Measurements from ENCODE around the gene CEACAM3.

Gene CEACAM3

GRCh38 chr19:41815301-41815700, 18.9 kb downstream of the CEACAM3 start:
- Histone ChIP-seq H2AFZ (ENCODE audit: low read length) (no peak overlapping the region), H3K36me3 (replicated peaks in 1 of 2; ENCODE audit: control insufficient read depth in 2 of 2, insufficient read depth in 2 of 2, low read length in 2 of 2) (no peaks in the 10 kb centered on the region), H2BK15ac (ENCODE audit: low read length) (no peak overlapping the region), H3K14ac (ENCODE audit: low read length) (no peak overlapping the region), H3K18ac (ENCODE audit: low read length) (no peak overlapping the region), H3K79me1 (ENCODE audit: low read depth, low read length) (no peaks in the 10 kb centered on the region), H3K9ac (ENCODE audit: low read depth, low read length, poor library complexity) (no peak overlapping the region), H3K4me1 (ENCODE audit: control insufficient read depth in 2 of 2, insufficient read depth in 1 of 2, low read depth in 1 of 2, low read length in 2 of 2) (no peaks in the 10 kb centered on the region), H3K27ac (replicated peaks; ENCODE audit: low read length) (no peak overlapping the region), H3K4ac (ENCODE audit: low read length) (no peak overlapping the region), H3K4me3 (ENCODE audit: low read length in 2 of 2) (no peak overlapping the region), H2AK5ac (ENCODE audit: low read depth, low read length) (no peak overlapping the region), H3K27me3 (ENCODE audit: control insufficient read depth in 3 of 3, insufficient read depth in 3 of 3, low read depth in 1 of 3, low read length in 3 of 3) (peaks cover 0 to 10% (median 0%) of the 10 kb centered on the region in 3 experiments), H2BK5ac (ENCODE audit: low read length) (no peak overlapping the region), H2BK12ac (ENCODE audit: low read length) (no peak overlapping the region), H3K9me3 (replicated peaks in 1 of 2; ENCODE audit: control insufficient read depth in 2 of 2, insufficient read depth in 1 of 2, low read depth in 1 of 2, low read length in 2 of 2) (no peaks in the 10 kb centered on the region), H3K4me2 (ENCODE audit: insufficient read depth, low read length, poor library complexity, severe bottlenecking) (no peak overlapping the region), H3K23ac (ENCODE audit: low read depth, low read length, poor library complexity) (no peak overlapping the region), H4K91ac (ENCODE audit: low read depth, low read length, poor library complexity) (no peak overlapping the region), H2BK120ac (ENCODE audit: low read depth, low read length) (no peak overlapping the region), H4K8ac (ENCODE audit: low read depth, low read length) (no peak overlapping the region)
- no CpG with 5 or more reads among the region's 4 CpGs for WGBS, 2 donors (ENCODE audit: extremely low coverage in 2 of 2, insufficient read length in 2 of 2, insufficient replicate concordance in 1 of 2)
- no peak for DNase-seq (ENCODE audit: low spot score)

- Histone ChIP-seq H3K23ac (ENCODE audit: low read depth, low read length, poor library complexity) (no peak overlapping the region), H3K36me3 (replicated peaks in 1 of 2; ENCODE audit: control insufficient read depth in 2 of 2, insufficient read depth in 2 of 2, low read length in 2 of 2) (no peaks in the 10 kb centered on the region), H3K9me3 (replicated peaks in 1 of 2; ENCODE audit: control insufficient read depth in 2 of 2, insufficient read depth in 1 of 2, low read depth in 1 of 2, low read length in 2 of 2) (no peaks in the 10 kb centered on the region), H3K4me2 (ENCODE audit: insufficient read depth, low read length, poor library complexity, severe bottlenecking) (no peak overlapping the region), H2BK120ac (ENCODE audit: low read depth, low read length) (no peak overlapping the region), H4K91ac (ENCODE audit: low read depth, low read length, poor library complexity) (no peak overlapping the region), H4K8ac (ENCODE audit: low read depth, low read length) (no peak overlapping the region), H2AK5ac (ENCODE audit: low read depth, low read length) (no peak overlapping the region), H3K27me3 (ENCODE audit: control insufficient read depth in 3 of 3, insufficient read depth in 3 of 3, low read depth in 1 of 3, low read length in 3 of 3) (peaks cover 0 to 5% (median 0%) of the 10 kb centered on the region in 3 experiments), H2BK5ac (ENCODE audit: low read length) (no peak overlapping the region), H2BK15ac (ENCODE audit: low read length) (no peak overlapping the region), H2BK12ac (ENCODE audit: low read length) (no peak overlapping the region), H3K4me1 (ENCODE audit: control insufficient read depth in 2 of 2, insufficient read depth in 1 of 2, low read depth in 1 of 2, low read length in 2 of 2) (no peaks in the 10 kb centered on the region), H3K27ac (replicated peaks; ENCODE audit: low read length) (no peak overlapping the region), H3K9ac (ENCODE audit: low read depth, low read length, poor library complexity) (no peak overlapping the region), H3K18ac (ENCODE audit: low read length) (no peak overlapping the region), H2AFZ (ENCODE audit: low read length) (no peak overlapping the region), H3K4ac (ENCODE audit: low read length) (no peak overlapping the region), H3K4me3 (ENCODE audit: low read length in 2 of 2) (no peak overlapping the region), H3K14ac (ENCODE audit: low read length) (no peak overlapping the region), H3K79me1 (ENCODE audit: low read depth, low read length) (no peaks in the 10 kb centered on the region)
- no CpG with 5 or more reads among the region's 2 CpGs for WGBS, 2 donors (ENCODE audit: extremely low coverage in 2 of 2, insufficient read length in 2 of 2, insufficient replicate concordance in 1 of 2)
- DNase-seq (ENCODE audit: low spot score) = no peak
Observed at GRCh38 chr19:41816761-41817160, 20.4 kb downstream of the CEACAM3 start.

GRCh38 chr19:41821003-41821735, 24.8 kb downstream of the CEACAM3 start:
- H2BK5ac ChIP-seq (ENCODE audit: low read length) = no peak overlapping the region
- H3K36me3 ChIP-seq (replicated peaks in 1 of 2; ENCODE audit: control insufficient read depth in 2 of 2, insufficient read depth in 2 of 2, low read length in 2 of 2) = no peaks in the 10 kb centered on the region
- H3K79me1 ChIP-seq (ENCODE audit: low read depth, low read length) = no peaks in the 10 kb centered on the region
- H4K91ac ChIP-seq (ENCODE audit: low read depth, low read length, poor library complexity) = no peak overlapping the region
- no peak overlapping the region for H2AFZ ChIP-seq (ENCODE audit: low read length)
- H4K8ac ChIP-seq (ENCODE audit: low read depth, low read length) = no peak overlapping the region
- no peak overlapping the region for H2BK15ac ChIP-seq (ENCODE audit: low read length)
- no peak overlapping the region for H2BK12ac ChIP-seq (ENCODE audit: low read length)
- no peak overlapping the region for H2BK120ac ChIP-seq (ENCODE audit: low read depth, low read length)
- H3K27me3 ChIP-seq (ENCODE audit: control insufficient read depth in 3 of 3, insufficient read depth in 3 of 3, low read depth in 1 of 3, low read length in 3 of 3) = no peaks in the 10 kb centered on the region
- no peak overlapping the region for H3K14ac ChIP-seq (ENCODE audit: low read length)
- no CpG with 5 or more reads among the region's 12 CpGs for WGBS, 2 donors (ENCODE audit: extremely low coverage in 2 of 2, insufficient read length in 2 of 2, insufficient replicate concordance in 1 of 2)
- peak; percentile 41 for DNase-seq (ENCODE audit: low spot score)
- no peak overlapping the region for H3K4me3 ChIP-seq (ENCODE audit: low read length in 2 of 2)
- H3K4me1 ChIP-seq (ENCODE audit: control insufficient read depth in 2 of 2, insufficient read depth in 1 of 2, low read depth in 1 of 2, low read length in 2 of 2) = no peaks in the 10 kb centered on the region
- no peak overlapping the region for H3K4ac ChIP-seq (ENCODE audit: low read length)
- no peak overlapping the region for H3K18ac ChIP-seq (ENCODE audit: low read length)
- no peak overlapping the region for H3K27ac ChIP-seq (replicated peaks; ENCODE audit: low read length)
- peak overlapping the region; percentile 67 for H3K23ac ChIP-seq (ENCODE audit: low read depth, low read length, poor library complexity)
- H3K4me2 ChIP-seq (ENCODE audit: insufficient read depth, low read length, poor library complexity, severe bottlenecking) = no peak overlapping the region
- H3K9me3 ChIP-seq (replicated peaks in 1 of 2; ENCODE audit: control insufficient read depth in 2 of 2, insufficient read depth in 1 of 2, low read depth in 1 of 2, low read length in 2 of 2) = no peaks in the 10 kb centered on the region
- H3K9ac ChIP-seq (ENCODE audit: low read depth, low read length, poor library complexity) = no peak overlapping the region
- H2AK5ac ChIP-seq (ENCODE audit: low read depth, low read length) = no peak overlapping the region

GRCh38 chr19:41837981-41838708, 41.8 kb downstream of the CEACAM3 start:
- Histone ChIP-seq H4K8ac (ENCODE audit: low read depth, low read length) (no peak overlapping the region), H3K27me3 (ENCODE audit: control insufficient read depth in 3 of 3, insufficient read depth in 3 of 3, low read depth in 1 of 3, low read length in 3 of 3) (peaks cover 0 to 26% (median 0%) of the 10 kb centered on the region in 3 experiments), H3K23ac (ENCODE audit: low read depth, low read length, poor library complexity) (no peak overlapping the region), H2AK5ac (ENCODE audit: low read depth, low read length) (no peak overlapping the region), H3K9me3 (replicated peaks in 1 of 2; ENCODE audit: control insufficient read depth in 2 of 2, insufficient read depth in 1 of 2, low read depth in 1 of 2, low read length in 2 of 2) (no peaks in the 10 kb centered on the region), H4K91ac (ENCODE audit: low read depth, low read length, poor library complexity) (no peak overlapping the region), H2BK5ac (ENCODE audit: low read length) (no peak overlapping the region), H3K18ac (ENCODE audit: low read length) (no peak overlapping the region), H2AFZ (ENCODE audit: low read length) (no peak overlapping the region), H3K4ac (ENCODE audit: low read length) (no peak overlapping the region), H3K14ac (ENCODE audit: low read length) (no peak overlapping the region), H2BK15ac (ENCODE audit: low read length) (no peak overlapping the region), H3K36me3 (replicated peaks in 1 of 2; ENCODE audit: control insufficient read depth in 2 of 2, insufficient read depth in 2 of 2, low read length in 2 of 2) (no peaks in the 10 kb centered on the region), H3K27ac (replicated peaks; ENCODE audit: low read length) (no peak overlapping the region), H2BK12ac (ENCODE audit: low read length) (no peak overlapping the region), H3K4me1 (ENCODE audit: control insufficient read depth in 2 of 2, insufficient read depth in 1 of 2, low read depth in 1 of 2, low read length in 2 of 2) (no peaks in the 10 kb centered on the region), H3K9ac (ENCODE audit: low read depth, low read length, poor library complexity) (no peak overlapping the region), H3K4me2 (ENCODE audit: insufficient read depth, low read length, poor library complexity, severe bottlenecking) (no peak overlapping the region), H3K79me1 (ENCODE audit: low read depth, low read length) (no peaks in the 10 kb centered on the region), H2BK120ac (ENCODE audit: low read depth, low read length) (no peak overlapping the region), H3K4me3 (ENCODE audit: low read length in 2 of 2) (no peak overlapping the region)
- WGBS, 2 donors (ENCODE audit: extremely low coverage in 2 of 2, insufficient read length in 2 of 2, insufficient replicate concordance in 1 of 2) = no CpG with 5 or more reads among the region's 13 CpGs
- no peak for DNase-seq (ENCODE audit: low spot score)
